WTC11 (cell line): ENCODE measurements around the gene LGALS4. TPM values are rescaled to one million over a fixed set of nuclear protein-coding genes. Genes with fewer than 3 reads are reported as not detected.

ENCODE experiments used
- ATAC-seq: fragments of 200-7000 bp; cut with Tn5 transposase; 2 replicates; pipeline ENCODE4 v1.10.0; 2021; ENCODE audit warnings: mild to moderate bottlenecking, moderate library complexity
- CTCF ChIA-PET: fragments of 300-600 bp; sonication (Branson Sonifier 250); formaldehyde crosslinking; loops from one replicate; lab custom pipeline; 2021; ENCODE audit warnings: antibody characterized with exemption; lab: Charles Lee
- POLR2A ChIA-PET: fragments of 350-600 bp; sonication (Branson Sonifier 250); formaldehyde crosslinking; loops from one replicate; lab custom pipeline; 2021; ENCODE audit warnings: antibody characterized with exemption; lab: Charles Lee
- DNase-seq: peaks from one replicate; pipeline ENCODE4 v3.0.0; 2021; ENCODE audit warnings: low spot score
- H3K27ac Mint-ChIP-seq: 2 replicates; pipeline ENCODE4 v1.8.0; 2021; ENCODE audit warnings: mixed read lengths
- H3K27me3 Mint-ChIP-seq: 2 replicates; pipeline ENCODE4 v1.8.0; 2021; ENCODE audit warnings: low read depth, mild to moderate bottlenecking, moderate library complexity, mixed read lengths
- H3K36me3 Mint-ChIP-seq: 2 replicates; pipeline ENCODE4 v1.8.0; 2021; ENCODE audit warnings: mixed read lengths
- H3K4me1 Mint-ChIP-seq: 2 replicates; pipeline ENCODE4 v1.8.0; 2022; ENCODE audit warnings: mixed read lengths
- H3K4me3 Mint-ChIP-seq: 2 replicates; pipeline ENCODE4 v1.8.0; 2021; ENCODE audit warnings: mild to moderate bottlenecking, moderate library complexity, mixed read lengths
- H3K9me3 Mint-ChIP-seq: 2 replicates; pipeline ENCODE4 v1.8.0; 2021; ENCODE audit warnings: mixed read lengths
- ATF3 ChIP-seq: sonication (generic); formaldehyde crosslinking; conservative IDR thresholded peaks from 2 replicates; pipeline ENCODE4 v1.8.1; 2022; ENCODE audit warnings: mild to moderate bottlenecking, missing genetic modification reagents
- CBFB ChIP-seq: sonication (generic); formaldehyde crosslinking; IDR thresholded peaks from 2 replicates; pipeline ENCODE4 v1.8.1; 2022; ENCODE audit warnings: mild to moderate bottlenecking, low read depth, missing genetic modification reagents
- EMX1 ChIP-seq: fragments of 250-450 bp; sonication (Bioruptor Pico); IDR thresholded peaks from 2 replicates; pipeline ENCODE4 v1.8.0; 2021; ENCODE audit warnings: mild to moderate bottlenecking
- ETV6 ChIP-seq: sonication (generic); formaldehyde crosslinking; IDR thresholded peaks from 2 replicates; pipeline ENCODE4 v1.8.1; 2022; ENCODE audit warnings: mild to moderate bottlenecking, missing genetic modification reagents
- IRF2 ChIP-seq: sonication (generic); formaldehyde crosslinking; IDR thresholded peaks from 2 replicates; pipeline ENCODE4 v1.8.0; 2022; ENCODE audit warnings: low read depth, missing genetic modification reagents, borderline replicate concordance
- NFATC4 ChIP-seq: fragments of 250-450 bp; sonication (Bioruptor Pico); IDR thresholded peaks from 2 replicates; pipeline ENCODE4 v1.9.0; 2021; ENCODE audit warnings: mild to moderate bottlenecking
- NFE2L1 ChIP-seq: sonication (generic); formaldehyde crosslinking; IDR thresholded peaks from 2 replicates; pipeline ENCODE4 v1.8.1; 2023; ENCODE audit warnings: missing genetic modification reagents
- NFYB ChIP-seq: sonication (generic); formaldehyde crosslinking; conservative IDR thresholded peaks from 2 replicates; pipeline ENCODE4 v1.8.0; 2022; ENCODE audit warnings: low read depth, missing genetic modification reagents
- SMAD4 ChIP-seq: sonication (generic); formaldehyde crosslinking; IDR thresholded peaks from 2 replicates; pipeline ENCODE4 v1.8.0; 2022; ENCODE audit warnings: mild to moderate bottlenecking, missing genetic modification reagents
- USF1 ChIP-seq: sonication (generic); formaldehyde crosslinking; IDR thresholded peaks from 2 replicates; pipeline ENCODE4 v1.8.0; 2022; ENCODE audit warnings: mild to moderate bottlenecking, missing genetic modification reagents
- ZNF232 ChIP-seq: sonication (generic); formaldehyde crosslinking; IDR thresholded peaks from 2 replicates; pipeline ENCODE4 v1.8.0; 2022; ENCODE audit warnings: mild to moderate bottlenecking, missing genetic modification reagents
- ZNF263 ChIP-seq: sonication (generic); formaldehyde crosslinking; IDR thresholded peaks from 2 replicates; pipeline ENCODE4 v1.8.1; 2022; ENCODE audit warnings: low read depth, mild to moderate bottlenecking, moderate library complexity, missing genetic modification reagents
- ZNF317 ChIP-seq: sonication (generic); formaldehyde crosslinking; IDR thresholded peaks from 2 replicates; pipeline ENCODE4 v1.8.1; 2023; ENCODE audit warnings: low read depth, mild to moderate bottlenecking, moderate library complexity, missing genetic modification reagents, borderline replicate concordance
- total RNA-seq: library from RNA; stranded (reverse); gene quantifications from 3 replicates; pipeline ENCODE4 v1.2.3, GENCODE V29; 2021
- TF ChIP-seq, protein P1 (sequence below): fragments of 250-450 bp; sonication (Bioruptor Pico); IDR thresholded peaks from 2 replicates; pipeline ENCODE4 v1.9.0; 2021; ENCODE audit warnings: mild to moderate bottlenecking
- TF ChIP-seq, protein P2 (sequence below): sonication (generic); formaldehyde crosslinking; IDR thresholded peaks from 2 replicates; pipeline ENCODE4 v1.8.1; 2022; ENCODE audit warnings: low read depth, missing genetic modification reagents, borderline replicate concordance
- TF ChIP-seq, protein P3 (sequence below): sonication (generic); formaldehyde crosslinking; IDR thresholded peaks from 2 replicates; pipeline ENCODE4 v1.8.1; 2023; ENCODE audit warnings: mild to moderate bottlenecking, missing genetic modification reagents, moderate library complexity
- TF ChIP-seq, protein P4 (sequence below): fragments of 250-450 bp; sonication (Bioruptor Pico); IDR thresholded peaks from 2 replicates; pipeline ENCODE4 v1.9.0; 2021; ENCODE audit warnings: mild to moderate bottlenecking

LGALS4 gene
- total RNA-seq, 1 experiment from 2014 or later = 1.5 TPM

GRCh38 chr19:38838208-38838985, 25.7 kb upstream of the LGALS4 start:
- Mint-ChIP-seq H3K27me3 (no peaks in the 10 kb centered on the region), H3K36me3 (peaks cover 76% of the 10 kb centered on the region), H3K4me3 (no peak overlapping the region), H3K4me1 (no peaks in the 10 kb centered on the region), H3K9me3 (no peaks in the 10 kb centered on the region), H3K27ac (no peak overlapping the region)
- TF ChIP-seq NFATC4 (CRISPR knock-in tag) (peak; percentile 38; the same call in 1 of the 2 replicates), NFYB (no peak), ZNF232 (CRISPR knock-in tag) (no peak)
- DNase-seq (no peak), ATAC-seq (no peak)
- ChIA-PET POLR2A (no interaction called here), CTCF (no interaction called here)

DNA sequence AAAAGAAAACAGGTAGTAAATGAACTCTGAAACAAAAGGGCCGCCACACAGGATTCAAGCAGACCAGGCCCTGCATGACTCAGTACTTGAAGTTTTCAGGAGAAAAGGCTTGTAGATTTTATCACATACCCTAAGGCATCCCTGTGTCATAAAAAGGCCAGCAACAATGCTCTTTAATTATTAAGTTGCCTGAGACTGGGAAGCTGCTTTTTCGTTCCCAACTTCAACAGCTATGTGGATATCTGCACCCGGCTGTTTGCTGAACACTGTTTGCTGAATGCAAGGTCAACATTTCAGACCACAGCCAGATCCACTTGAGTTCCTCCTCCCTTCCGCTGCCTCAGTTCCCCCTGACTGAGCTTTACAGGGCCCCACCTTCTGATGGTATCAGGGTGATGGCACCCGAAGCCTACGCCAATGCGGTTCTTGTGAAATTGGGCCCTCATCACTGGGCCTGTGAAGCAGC, 24.9 kb upstream of the LGALS4 start:
- TF ChIP-seq ZNF263 (CRISPR knock-in tag) (no peak), ETV6 (CRISPR knock-in tag) (no peak), ATF3 (CRISPR knock-in tag) (no peak), USF1 (CRISPR knock-in tag) (no peak), SMAD4 (CRISPR knock-in tag) (no peak), NFE2L1 (CRISPR knock-in tag) (no peak), IRF2 (CRISPR knock-in tag) (no peak), ZNF317 (CRISPR knock-in tag) (no peak), CBFB (CRISPR knock-in tag) (no peak), EMX1 (CRISPR knock-in tag) (no peak)
- TF ChIP-seq, protein P1, sequence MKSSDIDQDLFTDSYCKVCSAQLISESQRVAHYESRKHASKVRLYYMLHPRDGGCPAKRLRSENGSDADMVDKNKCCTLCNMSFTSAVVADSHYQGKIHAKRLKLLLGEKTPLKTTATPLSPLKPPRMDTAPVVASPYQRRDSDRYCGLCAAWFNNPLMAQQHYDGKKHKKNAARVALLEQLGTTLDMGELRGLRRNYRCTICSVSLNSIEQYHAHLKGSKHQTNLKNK (CRISPR knock-in tag) = no peak
- TF ChIP-seq, protein P2, sequence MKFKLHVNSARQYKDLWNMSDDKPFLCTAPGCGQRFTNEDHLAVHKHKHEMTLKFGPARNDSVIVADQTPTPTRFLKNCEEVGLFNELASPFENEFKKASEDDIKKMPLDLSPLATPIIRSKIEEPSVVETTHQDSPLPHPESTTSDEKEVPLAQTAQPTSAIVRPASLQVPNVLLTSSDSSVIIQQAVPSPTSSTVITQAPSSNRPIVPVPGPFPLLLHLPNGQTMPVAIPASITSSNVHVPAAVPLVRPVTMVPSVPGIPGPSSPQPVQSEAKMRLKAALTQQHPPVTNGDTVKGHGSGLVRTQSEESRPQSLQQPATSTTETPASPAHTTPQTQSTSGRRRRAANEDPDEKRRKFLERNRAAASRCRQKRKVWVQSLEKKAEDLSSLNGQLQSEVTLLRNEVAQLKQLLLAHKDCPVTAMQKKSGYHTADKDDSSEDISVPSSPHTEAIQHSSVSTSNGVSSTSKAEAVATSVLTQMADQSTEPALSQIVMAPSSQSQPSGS (CRISPR knock-in tag) = no peak
- TF ChIP-seq, protein P3, sequence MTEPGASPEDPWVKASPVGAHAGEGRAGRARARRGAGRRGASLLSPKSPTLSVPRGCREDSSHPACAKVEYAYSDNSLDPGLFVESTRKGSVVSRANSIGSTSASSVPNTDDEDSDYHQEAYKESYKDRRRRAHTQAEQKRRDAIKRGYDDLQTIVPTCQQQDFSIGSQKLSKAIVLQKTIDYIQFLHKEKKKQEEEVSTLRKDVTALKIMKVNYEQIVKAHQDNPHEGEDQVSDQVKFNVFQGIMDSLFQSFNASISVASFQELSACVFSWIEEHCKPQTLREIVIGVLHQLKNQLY (CRISPR knock-in tag) = no peak
- TF ChIP-seq, protein P4, sequence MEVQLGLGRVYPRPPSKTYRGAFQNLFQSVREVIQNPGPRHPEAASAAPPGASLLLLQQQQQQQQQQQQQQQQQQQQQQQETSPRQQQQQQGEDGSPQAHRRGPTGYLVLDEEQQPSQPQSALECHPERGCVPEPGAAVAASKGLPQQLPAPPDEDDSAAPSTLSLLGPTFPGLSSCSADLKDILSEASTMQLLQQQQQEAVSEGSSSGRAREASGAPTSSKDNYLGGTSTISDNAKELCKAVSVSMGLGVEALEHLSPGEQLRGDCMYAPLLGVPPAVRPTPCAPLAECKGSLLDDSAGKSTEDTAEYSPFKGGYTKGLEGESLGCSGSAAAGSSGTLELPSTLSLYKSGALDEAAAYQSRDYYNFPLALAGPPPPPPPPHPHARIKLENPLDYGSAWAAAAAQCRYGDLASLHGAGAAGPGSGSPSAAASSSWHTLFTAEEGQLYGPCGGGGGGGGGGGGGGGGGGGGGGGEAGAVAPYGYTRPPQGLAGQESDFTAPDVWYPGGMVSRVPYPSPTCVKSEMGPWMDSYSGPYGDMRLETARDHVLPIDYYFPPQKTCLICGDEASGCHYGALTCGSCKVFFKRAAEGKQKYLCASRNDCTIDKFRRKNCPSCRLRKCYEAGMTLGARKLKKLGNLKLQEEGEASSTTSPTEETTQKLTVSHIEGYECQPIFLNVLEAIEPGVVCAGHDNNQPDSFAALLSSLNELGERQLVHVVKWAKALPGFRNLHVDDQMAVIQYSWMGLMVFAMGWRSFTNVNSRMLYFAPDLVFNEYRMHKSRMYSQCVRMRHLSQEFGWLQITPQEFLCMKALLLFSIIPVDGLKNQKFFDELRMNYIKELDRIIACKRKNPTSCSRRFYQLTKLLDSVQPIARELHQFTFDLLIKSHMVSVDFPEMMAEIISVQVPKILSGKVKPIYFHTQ = no peak
- TF ChIP-seq, all 79 proteins: peak for 0
- Mint-ChIP-seq H3K9me3 (no peaks in the 10 kb centered on the region), H3K27me3 (no peaks in the 10 kb centered on the region), H3K4me1 (no peaks in the 10 kb centered on the region), H3K4me3 (no peak overlapping the region), H3K36me3 (peaks cover 68% of the 10 kb centered on the region), H3K27ac (no peak overlapping the region)
- CTCF ChIA-PET = no interaction called here
- no peak for DNase-seq
- POLR2A ChIA-PET = no interaction called here
- ATAC-seq = no peak
